GM18498 (cell line): ENCODE data around the gene ARMC5.
"Not testable (repeated sequence)": the region's sequence is repeated elsewhere in the genome, so short reads cannot be mapped to it uniquely, and the experiment has no call there.

ENCODE experiments used
- ATAC-seq: cut with Tn5 transposase; IDR thresholded peaks from one replicate; pipeline ENCODE4 v1.9.1; 2021; ENCODE audit warnings: mild to moderate bottlenecking, moderate library complexity; ENCODE audit not compliant: unreplicated experiment

The ARMC5 gene

DNA sequence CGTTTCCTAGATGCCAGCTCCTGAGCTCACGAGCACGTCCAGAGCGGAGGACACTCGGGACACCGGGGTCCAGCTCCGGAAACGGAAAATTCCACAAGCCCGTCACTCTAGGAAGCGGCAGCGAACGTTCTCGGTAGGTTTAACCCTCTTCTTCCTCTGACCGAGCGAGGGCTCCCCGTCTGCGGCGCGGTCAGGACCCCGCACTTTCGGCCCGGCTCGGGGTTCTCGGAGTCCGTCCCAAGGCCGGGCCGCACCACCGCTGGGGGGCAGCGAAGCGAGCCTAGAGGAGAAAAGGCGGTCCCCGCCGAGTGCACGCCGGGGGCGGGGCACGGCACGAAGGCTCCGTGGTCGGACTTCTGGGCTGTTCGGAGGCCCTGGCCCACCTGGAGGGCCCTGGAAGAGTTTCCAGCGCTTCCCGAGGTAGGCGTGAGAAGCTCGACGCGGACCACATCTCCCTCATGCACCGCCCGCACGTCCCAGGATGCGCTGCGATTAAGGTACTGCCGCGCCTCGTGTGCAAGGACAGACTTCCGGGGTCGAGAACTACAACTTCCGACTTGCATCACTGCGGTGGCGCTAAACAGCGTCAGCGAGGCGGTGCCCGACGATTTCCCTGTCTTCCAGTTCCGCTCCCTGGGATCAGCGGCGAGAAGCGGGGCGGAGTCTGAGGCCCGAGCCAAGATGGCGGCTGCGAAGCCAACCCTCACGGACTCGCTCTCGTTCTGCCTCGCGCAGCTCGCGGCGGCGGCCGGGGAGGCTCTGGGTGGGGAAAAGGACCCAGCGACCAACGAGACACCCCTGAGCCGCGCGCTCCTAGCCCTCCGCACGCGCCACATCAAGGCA lies at the start of gene ARMC5:
TSS of gene ARMC5 (plus strand) at position 658 of the 843 bp plus-strand sequence. CDS start at position 682, 24 bp downstream.
- peak; percentile 75 for ATAC-seq

GRCh38 chr16:31410082-31410481 lies 49.2 kb upstream of the ARMC5 start:
- ATAC-seq, result no peak

DNA sequence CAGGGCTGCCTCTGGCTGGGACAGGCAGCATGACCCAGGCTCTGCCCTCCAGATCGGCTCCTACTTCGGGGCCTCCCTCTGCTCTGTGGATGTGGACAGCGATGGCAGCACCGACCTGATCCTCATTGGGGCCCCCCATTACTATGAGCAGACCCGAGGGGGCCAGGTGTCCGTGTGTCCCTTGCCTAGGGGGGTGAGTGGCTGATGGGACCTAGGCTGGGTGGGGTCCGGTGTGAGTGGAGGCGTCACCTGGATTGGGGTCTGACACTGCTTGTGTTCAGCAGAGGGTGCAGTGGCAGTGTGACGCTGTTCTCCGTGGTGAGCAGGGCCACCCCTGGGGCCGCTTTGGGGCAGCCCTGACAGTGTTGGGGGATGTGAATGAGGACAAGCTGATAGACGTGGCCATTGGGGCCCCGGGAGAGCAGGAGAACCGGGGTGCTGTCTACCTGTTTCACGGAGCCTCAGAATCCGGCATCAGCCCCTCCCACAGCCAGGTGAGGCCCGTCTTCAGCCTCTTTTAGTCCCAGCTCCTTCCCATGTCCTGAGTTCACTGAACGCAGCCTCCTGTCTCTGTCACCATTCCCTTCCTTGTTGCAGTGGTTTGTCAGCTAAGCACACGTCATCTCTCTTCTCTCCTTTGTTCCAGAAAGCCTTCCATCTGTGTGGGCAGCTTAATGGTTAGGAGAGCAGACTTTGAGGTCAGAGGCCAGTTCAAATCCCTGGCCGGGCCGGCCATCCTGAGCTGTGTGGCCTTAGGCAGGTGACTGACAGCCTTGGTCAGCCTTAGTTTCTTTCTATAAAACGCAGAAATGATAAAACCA lies 48.1 kb upstream of the ARMC5 start:
- no peak for ATAC-seq

GRCh38 chr16:31412750-31413149 lies 46.6 kb upstream of the ARMC5 start:
- ATAC-seq, result no peak

GRCh38 chr16:31413381-31413780 lies 45.9 kb upstream of the ARMC5 start:
- no peak for ATAC-seq

GRCh38 chr16:31413943-31414342 lies 45.4 kb upstream of the ARMC5 start:
- no peak for ATAC-seq

DNA sequence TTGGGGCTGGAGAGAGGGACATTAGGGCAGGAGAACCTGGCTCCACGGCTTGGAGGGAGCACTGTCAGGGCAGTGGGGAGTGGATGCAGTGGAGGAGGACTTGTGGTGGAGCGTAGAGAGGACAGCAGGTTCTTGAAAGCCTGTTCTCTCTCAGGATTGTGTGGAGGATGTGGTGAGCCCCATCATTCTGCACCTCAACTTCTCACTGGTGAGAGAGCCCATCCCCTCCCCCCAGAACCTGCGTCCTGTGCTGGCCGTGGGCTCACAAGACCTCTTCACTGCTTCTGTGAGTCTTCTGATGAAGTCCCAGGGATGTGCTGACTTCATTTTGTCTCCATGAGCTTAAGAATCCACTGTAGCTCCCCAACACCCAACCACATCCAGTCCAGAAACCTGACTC lies 44.6 kb upstream of the ARMC5 start:
- no peak for ATAC-seq

DNA sequence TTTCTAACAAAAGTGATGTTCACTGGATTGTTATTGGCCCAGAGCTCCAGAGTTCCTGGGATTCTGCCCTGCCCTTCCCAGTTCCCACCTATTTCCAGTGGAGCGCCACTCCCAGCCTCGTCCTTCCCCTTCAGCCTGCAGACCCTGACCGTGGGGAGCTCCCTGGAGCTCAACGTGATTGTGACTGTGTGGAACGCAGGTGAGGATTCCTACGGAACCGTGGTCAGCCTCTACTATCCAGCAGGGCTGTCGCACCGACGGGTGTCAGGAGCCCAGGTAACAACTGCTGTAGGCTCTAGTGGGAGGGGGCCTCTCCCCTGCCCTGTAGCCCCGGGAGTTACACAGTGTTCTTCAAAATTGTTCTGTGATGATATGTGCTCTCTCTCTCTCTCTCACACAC lies 42.9 kb upstream of the ARMC5 start:
- no peak for ATAC-seq

DNA sequence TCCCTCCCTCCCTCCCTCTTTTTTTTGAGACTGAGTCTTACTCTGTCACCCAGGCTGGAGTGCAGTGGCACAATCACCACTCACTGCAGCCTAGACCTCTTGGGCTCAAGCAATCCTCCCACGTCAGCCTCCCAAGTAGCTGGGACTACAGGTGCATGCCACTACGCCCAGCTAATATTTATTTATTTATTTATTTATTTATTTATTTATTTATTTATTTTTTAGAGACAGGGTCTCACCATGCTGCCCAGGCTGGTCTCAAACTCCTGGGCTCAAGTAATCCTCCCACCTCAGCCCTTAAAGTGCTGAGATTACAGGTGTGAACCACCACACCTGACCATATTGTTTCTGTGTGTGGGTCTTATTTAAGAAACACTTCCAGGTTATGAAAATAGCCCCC lies 42.3 kb upstream of the ARMC5 start:
- ATAC-seq, result not testable (repeated sequence)

GRCh38 chr16:31417916-31418315 lies 41.4 kb upstream of the ARMC5 start:
- no peak for ATAC-seq

- no peak for ATAC-seq
Observed at GRCh38 chr16:31420037-31420436, 39.3 kb upstream of the ARMC5 start.

- no peak for ATAC-seq
Observed at GRCh38 chr16:31421587-31421986, 37.7 kb upstream of the ARMC5 start.

DNA sequence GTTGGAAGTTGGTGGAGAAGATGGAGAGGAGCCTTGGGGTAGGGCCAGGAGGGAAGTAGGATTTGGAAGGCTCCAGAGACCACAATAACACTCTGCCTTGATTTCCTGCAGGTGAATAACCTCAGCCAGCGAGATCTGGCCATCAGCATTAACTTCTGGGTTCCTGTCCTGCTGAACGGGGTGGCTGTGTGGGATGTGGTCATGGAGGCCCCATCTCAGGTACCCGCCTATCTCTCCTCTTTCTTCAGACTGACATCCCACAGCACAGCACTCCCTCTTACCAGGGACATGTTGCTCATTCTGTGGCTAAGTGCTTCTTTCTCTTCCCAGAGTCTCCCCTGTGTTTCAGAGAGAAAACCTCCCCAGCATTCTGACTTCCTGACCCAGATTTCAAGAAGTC lies 36.1 kb upstream of the ARMC5 start:
- ATAC-seq, result no peak

- ATAC-seq, result no peak
Observed at GRCh38 chr16:31423801-31424200, 35.5 kb upstream of the ARMC5 start.

DNA sequence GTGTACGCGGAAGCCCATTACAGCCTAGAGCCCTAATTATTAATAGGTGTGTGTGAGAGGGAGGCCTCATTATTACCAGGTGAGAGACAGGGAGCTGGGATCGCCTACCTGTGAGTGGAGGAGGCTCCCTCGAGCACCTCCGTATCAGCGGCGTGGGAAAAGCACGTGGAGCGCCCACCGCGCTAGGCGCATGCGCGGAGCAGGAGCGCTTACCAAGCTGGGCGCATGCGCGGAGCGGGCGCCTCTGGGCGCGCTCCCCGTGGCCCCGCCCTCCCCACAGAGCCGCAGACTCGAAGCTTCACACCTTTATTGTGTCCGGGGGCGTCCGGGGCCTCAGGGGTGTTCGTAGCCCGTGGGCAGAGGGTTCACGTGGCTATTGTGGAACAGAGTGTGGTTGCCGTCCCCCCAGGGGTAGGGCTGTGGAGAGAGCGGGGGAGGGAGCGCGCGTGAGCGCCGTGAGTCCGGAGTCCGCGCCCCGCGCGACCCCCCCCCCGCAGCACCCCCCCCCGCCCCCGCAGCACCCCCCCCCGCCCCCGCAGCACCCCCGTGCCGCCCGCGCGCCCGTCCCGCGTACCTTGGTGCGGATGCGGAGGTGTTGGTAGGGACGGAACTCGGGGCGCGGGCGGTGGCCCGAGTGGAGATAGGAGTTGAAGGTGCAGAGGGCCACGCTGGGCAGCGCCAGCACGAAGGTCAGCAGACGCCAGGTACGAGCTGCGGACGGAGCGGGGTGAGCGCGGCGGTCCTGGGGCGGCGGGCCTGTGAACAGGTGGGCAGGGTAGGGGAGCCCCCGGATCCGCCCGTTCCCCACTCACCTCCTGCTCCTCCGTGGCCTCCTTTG lies 31.6 kb upstream of the ARMC5 start:
- ATAC-seq, result no peak

- no peak for ATAC-seq
Observed at GRCh38 chr16:31428279-31428597, 31.1 kb upstream of the ARMC5 start, which contains the start of gene COX6A2. Gene COX6A2 (minus strand): TSS chr16:31428360. CDS start chr16:31428325, 35 bp downstream.

DNA sequence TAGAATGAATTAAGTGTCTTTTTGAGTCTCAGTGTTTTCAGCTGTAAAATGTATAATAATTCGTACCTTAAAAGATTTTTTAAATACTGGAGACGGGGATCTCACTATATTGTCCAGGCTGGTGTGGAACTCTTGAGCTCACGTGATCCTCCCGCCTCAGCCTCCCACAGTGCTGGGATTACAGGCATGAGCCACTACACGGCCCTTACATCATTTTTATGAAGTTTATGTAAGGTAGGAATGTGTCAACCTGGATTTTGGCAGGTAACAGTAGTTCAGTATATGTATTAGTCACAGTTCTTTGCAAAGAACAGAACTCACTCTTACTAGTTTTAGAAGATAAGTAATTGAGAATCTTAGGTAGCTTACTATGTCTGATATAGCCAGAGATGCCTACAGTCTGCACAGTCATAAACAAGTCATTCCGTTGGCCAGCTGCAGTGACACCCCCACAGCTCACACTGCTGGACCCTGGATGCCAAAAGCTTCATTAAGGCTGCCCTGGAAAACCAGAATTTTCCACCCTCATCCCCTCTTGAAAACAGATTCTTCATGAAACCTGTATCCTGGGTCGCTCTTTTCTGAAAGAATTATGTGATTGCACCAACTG lies 30.6 kb upstream of the ARMC5 start:
- ATAC-seq, result no peak

DNA sequence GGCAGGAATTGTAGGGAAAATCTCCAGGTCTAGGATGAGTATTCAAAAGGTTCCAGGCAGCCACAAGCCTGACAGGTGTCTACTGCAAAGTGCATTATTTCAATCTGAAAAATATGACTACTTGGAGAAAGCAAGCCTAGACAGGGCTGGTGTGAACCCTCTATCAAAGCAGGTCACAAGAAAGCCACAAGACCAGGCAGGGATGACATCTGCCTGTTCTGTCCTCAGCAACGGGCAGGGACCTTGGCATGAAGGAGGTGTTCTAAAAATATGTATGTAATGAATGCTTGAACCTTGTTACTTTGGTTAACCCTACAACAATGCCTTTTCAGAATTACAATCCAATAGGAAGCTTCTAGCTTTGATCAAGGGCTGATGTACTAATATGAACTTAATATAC lies 30.0 kb upstream of the ARMC5 start:
- no peak for ATAC-seq

DNA sequence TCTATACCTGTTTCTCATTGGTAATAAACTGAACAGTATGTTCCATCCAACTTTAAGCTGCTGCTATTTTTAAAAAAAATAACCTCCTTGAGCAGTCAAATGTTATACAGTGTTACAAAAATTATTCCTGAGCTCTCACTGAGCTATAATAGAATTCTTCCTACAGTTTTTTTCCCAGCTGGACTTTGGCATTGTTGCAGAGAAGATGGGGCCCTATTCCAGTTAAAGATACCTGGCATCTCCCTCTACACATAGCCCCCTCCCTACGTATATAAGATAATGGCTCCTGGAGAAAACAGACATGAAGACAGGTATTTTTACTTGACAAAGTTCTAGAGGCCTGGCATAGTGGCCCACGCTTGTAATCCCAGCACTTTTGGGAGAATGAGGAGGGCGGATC lies 29.5 kb upstream of the ARMC5 start:
- no peak for ATAC-seq

GRCh38 chr16:31430380-31431052 lies 28.8 kb upstream of the ARMC5 start:
- ATAC-seq, result no peak
